Measurements from ENCODE around the gene HOXC11.

The HOXC11 gene

GRCh38 chr12:53944209-53944608 lies 28.7 kb upstream of the HOXC11 start:
- DNase-seq, result no peak

GRCh38 chr12:53944907-53945847 lies 27.7 kb upstream of the HOXC11 start:
- DNase-seq, result no peak

- DNase-seq, result no peak
Measured at GRCh38 chr12:53947743-53948142, 25.2 kb upstream of the HOXC11 start.

GRCh38 chr12:53948650-53949593 lies 24.0 kb upstream of the HOXC11 start:
- DNase-seq, result no peak

GRCh38 chr12:53949631-53950436 lies 23.1 kb upstream of the HOXC11 start:
- peak; percentile 59 for DNase-seq

- no peak for DNase-seq
Measured at GRCh38 chr12:53950437-53950773, 22.5 kb upstream of the HOXC11 start.

GRCh38 chr12:53950789-53951576 lies 21.9 kb upstream of the HOXC11 start:
- no peak for DNase-seq

GRCh38 chr12:53951577-53952334 lies 21.2 kb upstream of the HOXC11 start:
- DNase-seq, result no peak

GRCh38 chr12:53952335-53952694 lies 20.6 kb upstream of the HOXC11 start:
- DNase-seq, result no peak

- DNase-seq, result no peak
Measured at GRCh38 chr12:53952871-53953734, 19.8 kb upstream of the HOXC11 start.

GRCh38 chr12:53953831-53954693 lies 18.9 kb upstream of the HOXC11 start:
- no peak for DNase-seq

GRCh38 chr12:53954694-53955035 lies 18.3 kb upstream of the HOXC11 start, which contains the start of gene HOXC12:
TSS of gene HOXC12 (plus strand) at chr12:53954903. CDS start at chr12:53954930, 27 bp downstream.
- no peak for DNase-seq

GRCh38 chr12:53955036-53955775 lies 17.7 kb upstream of the HOXC11 start:
- DNase-seq, result no peak

GRCh38 chr12:53955776-53956250 lies 17.1 kb upstream of the HOXC11 start:
- DNase-seq, result no peak

GRCh38 chr12:53956251-53956887 lies 16.6 kb upstream of the HOXC11 start:
- DNase-seq, result no peak

- no peak for DNase-seq
Measured at GRCh38 chr12:53956914-53957536, 15.9 kb upstream of the HOXC11 start.

- no peak for DNase-seq
Measured at GRCh38 chr12:53958128-53958527, 14.8 kb upstream of the HOXC11 start.

Data from NCI-H1105 (cell line).